H1 (cell line): ENCODE results near the gene DAG1. TPM values are rescaled to one million over a fixed set of nuclear protein-coding genes. Genes with fewer than 3 reads are reported as not detected.

Experiments used
- CTCF ChIA-PET: fragments of 300-600 bp; sonication (Branson Sonifier 250); formaldehyde crosslinking; loops from one replicate; lab custom pipeline; 2021; ENCODE audit not compliant: partially characterized antibody; lab: Charles Lee
- POLR2A ChIA-PET: fragments of 300-600 bp; sonication (Branson Sonifier 250); formaldehyde crosslinking; loops from one replicate; lab custom pipeline; 2021; ENCODE audit warnings: inconsistent platforms; ENCODE audit not compliant: partially characterized antibody; lab: Charles Lee
- DNase-seq, 2 experiments: peaks; one replicate each; pipeline versions ENCODE4 v3.0.0 to v3.0.0-alpha.2; 2010 to 2022; ENCODE audit warnings: low spot score in 2 of 2, low read depth in 1 of 2, mixed read lengths in 1 of 2
- FAIRE-seq: peaks from 2 replicates; lab custom pipeline; 2011; peaks lifted over from hg19 to GRCh38; lab: Jason Lieb, UNC
- H2AFZ ChIP-seq: 2 replicates; pipeline ENCODE4 v1.8.1; 2012; ENCODE audit warnings: low read length, inconsistent platforms
- H2AK5ac ChIP-seq: 2 replicates; pipeline ENCODE4 v1.6.1; 2013; ENCODE audit warnings: low read depth, low read length
- H2BK120ac ChIP-seq: replicated peaks from 2 replicates; pipeline ENCODE3; 2013; ENCODE audit warnings: low read depth, low read length, inconsistent platforms
- H2BK12ac ChIP-seq: 2 replicates; pipeline ENCODE4 v1.6.1; 2013; ENCODE audit warnings: low read depth, low read length
- H2BK15ac ChIP-seq: 2 replicates; pipeline ENCODE4 v1.6.1; 2013; ENCODE audit warnings: low read length
- H2BK20ac ChIP-seq: 2 replicates; pipeline ENCODE4 v1.6.1; 2013; ENCODE audit warnings: low read length
- H2BK5ac ChIP-seq: 2 replicates; pipeline ENCODE4 v1.6.1; 2013; ENCODE audit warnings: low read depth, low read length
- H3K14ac ChIP-seq: 2 replicates; pipeline ENCODE4 v1.6.1; 2013; ENCODE audit warnings: inconsistent platforms; ENCODE audit not compliant: insufficient read length
- H3K18ac ChIP-seq: 2 replicates; pipeline ENCODE4 v1.6.1; 2013; ENCODE audit warnings: low read length; ENCODE audit errors: extremely low read depth
- H3K23ac ChIP-seq: 2 replicates; pipeline ENCODE4 v1.6.1; 2013; ENCODE audit warnings: inconsistent platforms; ENCODE audit not compliant: insufficient read length
- H3K23me2 ChIP-seq: 2 replicates; pipeline ENCODE4 v1.6.1; 2013; ENCODE audit warnings: low read depth, low read length
- H3K27ac ChIP-seq: 2 replicates; pipeline ENCODE4 v1.6.1; 2011; ENCODE audit warnings: low read depth, low read length, inconsistent platforms
- H3K27me3 ChIP-seq, 4 experiments: replicated peaks in 1 of 4; 1 replicate in 1 of 4; 2 replicates in 3 of 4; pipeline versions ENCODE4 v1.6.1 to v1.8.1; 2011 to 2013; ENCODE audit warnings: low read length in 3 of 4, mild to moderate bottlenecking in 3 of 4, inconsistent platforms in 2 of 4, mixed read lengths in 2 of 4, moderate library complexity in 1 of 4; ENCODE audit not compliant: control insufficient read depth in 3 of 4, insufficient read depth in 3 of 4; ENCODE audit errors: extremely low read depth in 1 of 4
- H3K36me3 ChIP-seq, 4 experiments: 2 replicates each; pipeline versions ENCODE4 v1.6.1 to v1.8.1; 2011 to 2013; ENCODE audit warnings: mild to moderate bottlenecking in 4 of 4, low read length in 3 of 4, moderate library complexity in 2 of 4, control low read depth in 1 of 4, inconsistent platforms in 1 of 4; ENCODE audit not compliant: insufficient read depth in 4 of 4, control insufficient read depth in 2 of 4
- H3K4ac ChIP-seq: replicated peaks from 2 replicates; pipeline ENCODE3; 2013; ENCODE audit warnings: low read length, low read depth, mixed read lengths, inconsistent platforms; ENCODE audit not compliant: insufficient read length
- H3K4me1 ChIP-seq, 4 experiments: replicated peaks in 1 of 4; 1 replicate in 1 of 4; 2 replicates in 3 of 4; pipeline versions ENCODE4 v1.6.1 to v1.8.1; 2011 to 2013; ENCODE audit warnings: low read length in 3 of 4, inconsistent platforms in 2 of 4, mixed read lengths in 1 of 4; ENCODE audit not compliant: insufficient read depth in 4 of 4, control insufficient read depth in 3 of 4
- H3K4me2 ChIP-seq, 2 experiments: 2 replicates each; pipeline versions ENCODE4 v1.6.1 to v1.8.1; 2011 to 2013; ENCODE audit warnings: low read depth in 2 of 2, low read length in 2 of 2, control low read depth in 1 of 2, inconsistent platforms in 1 of 2, mild to moderate bottlenecking in 1 of 2; ENCODE audit not compliant: insufficient read depth in 1 of 2
- H3K4me3 ChIP-seq, 4 experiments: fragments of 200-600, 300-600 bp in 1 of 4; sonication (generic), shearing (Covaris generic), sonication (Bioruptor Twin) in 1 of 4; 2 replicates each; pipeline versions ENCODE4 v1.5.1 to v1.8.1; 2011 to 2016; ENCODE audit warnings: low read length in 4 of 4, low read depth in 3 of 4, control low read depth in 2 of 4, inconsistent platforms in 2 of 4, mild to moderate bottlenecking in 2 of 4, mixed read lengths in 1 of 4, moderate library complexity in 1 of 4; ENCODE audit not compliant: insufficient read depth in 2 of 4; ENCODE audit errors: extremely low read depth in 1 of 4
- H3K56ac ChIP-seq: replicated peaks from 2 replicates; pipeline ENCODE3; 2013; ENCODE audit warnings: low read depth, mild to moderate bottlenecking, mixed read lengths, low read length, inconsistent platforms; ENCODE audit not compliant: insufficient read length
- H3K79me1 ChIP-seq: 2 replicates; pipeline ENCODE4 v1.6.1; 2013; ENCODE audit warnings: low read depth, low read length, control low read depth
- H3K79me2 ChIP-seq, 2 experiments: 2 replicates each; pipeline versions ENCODE4 v1.6.1 to v1.8.1; 2012 to 2013; ENCODE audit warnings: low read length in 2 of 2, mild to moderate bottlenecking in 2 of 2, inconsistent platforms in 1 of 2; ENCODE audit not compliant: insufficient read depth in 2 of 2, control insufficient read depth in 1 of 2
- H3K9ac ChIP-seq, 4 experiments: replicated peaks in 1 of 4; 1 replicate in 1 of 4; 2 replicates in 3 of 4; pipeline versions ENCODE4 v1.6.1 to v1.8.1; 2011 to 2013; ENCODE audit warnings: low read depth in 3 of 4, low read length in 3 of 4, control low read depth in 2 of 4, mild to moderate bottlenecking in 2 of 4, moderate library complexity in 2 of 4, inconsistent platforms in 1 of 4; ENCODE audit errors: extremely low read depth in 1 of 4
- H3K9me3 ChIP-seq, 2 experiments: 2 replicates each; pipeline versions ENCODE4 v1.6.1 to v1.8.1; 2012 to 2013; ENCODE audit warnings: mild to moderate bottlenecking in 2 of 2, moderate library complexity in 2 of 2, control low read depth in 1 of 2, inconsistent platforms in 1 of 2, low read depth in 1 of 2, low read length in 1 of 2, mixed read lengths in 1 of 2; ENCODE audit not compliant: insufficient read depth in 2 of 2
- H4K20me1 ChIP-seq, 2 experiments: replicated peaks in 1 of 2; 2 replicates each; pipeline versions ENCODE3 to v1.8.1; 2011 to 2013; ENCODE audit warnings: inconsistent platforms in 2 of 2, low read length in 2 of 2, mild to moderate bottlenecking in 1 of 2; ENCODE audit not compliant: insufficient read depth in 2 of 2, control insufficient read depth in 1 of 2
- H4K5ac ChIP-seq: 2 replicates; pipeline ENCODE4 v1.6.1; 2013; ENCODE audit warnings: low read length, low read depth, mixed read lengths, inconsistent platforms; ENCODE audit not compliant: insufficient read length
- H4K8ac ChIP-seq: 2 replicates; pipeline ENCODE4 v1.8.0; 2013; ENCODE audit warnings: mild to moderate bottlenecking, moderate library complexity, low read length, inconsistent platforms; ENCODE audit not compliant: insufficient read depth; ENCODE audit errors: extremely low read depth
- H4K91ac ChIP-seq: replicated peaks from 2 replicates; pipeline ENCODE3; 2013; ENCODE audit warnings: low read length, mixed read lengths, inconsistent platforms; ENCODE audit not compliant: insufficient read length
- ATF2 ChIP-seq: IDR thresholded peaks from 2 replicates; pipeline ENCODE4 v1.6.1; 2012; ENCODE audit warnings: low read length, inconsistent platforms
- CHD2 ChIP-seq: IDR thresholded peaks from 2 replicates; pipeline ENCODE4 v1.6.1; 2012; ENCODE audit warnings: low read length, improper control_type of control experiment
- CREB1 ChIP-seq: IDR thresholded peaks from 2 replicates; pipeline ENCODE4 v1.6.1; 2012; ENCODE audit warnings: inconsistent platforms
- CTBP2 ChIP-seq: IDR thresholded peaks from 2 replicates; pipeline ENCODE4 v1.7.0; 2011; ENCODE audit warnings: borderline replicate concordance, mild to moderate bottlenecking, moderate library complexity, mixed read lengths, low read length; ENCODE audit not compliant: insufficient read depth, insufficient read length
- EP300 ChIP-seq, 2 experiments: IDR thresholded peaks; 1 replicate in 1 of 2; 2 replicates in 1 of 2; pipeline ENCODE4 v1.6.1; 2011 to 2012; ENCODE audit warnings: low read depth in 2 of 2, low read length in 2 of 2, mild to moderate bottlenecking in 2 of 2, borderline replicate concordance in 1 of 2, inconsistent platforms in 1 of 2, moderate library complexity in 1 of 2
- FOSL1 ChIP-seq: IDR thresholded peaks from 2 replicates; pipeline ENCODE4 v1.6.1; 2011; ENCODE audit warnings: mild to moderate bottlenecking, low read depth, low read length, moderate library complexity; ENCODE audit not compliant: insufficient read depth
- HDAC6 ChIP-seq: IDR thresholded peaks from one replicate; pipeline ENCODE4 v1.7.1; 2012; ENCODE audit warnings: low read depth, mild to moderate bottlenecking, inconsistent platforms, low read length, moderate library complexity
- POLR2A ChIP-seq, 2 experiments: IDR thresholded peaks; 1 replicate in 1 of 2; 2 replicates in 1 of 2; pipeline ENCODE4 v1.6.1; 2011; ENCODE audit warnings: low read depth in 2 of 2, low read length in 2 of 2, mild to moderate bottlenecking in 2 of 2; ENCODE audit errors: control extremely low read depth in 1 of 2
- POU5F1 ChIP-seq: IDR thresholded peaks from 2 replicates; pipeline ENCODE4 v1.6.1; 2011; ENCODE audit warnings: low read depth, mild to moderate bottlenecking, low read length, moderate library complexity
- RAD21 ChIP-seq, 2 experiments: IDR thresholded peaks in 1 of 2; conservative IDR thresholded peaks in 1 of 2; 2 replicates each; pipeline ENCODE4 v1.6.1; 2011; ENCODE audit warnings: low read depth in 2 of 2, low read length in 2 of 2, improper control_type of control experiment in 1 of 2, inconsistent platforms in 1 of 2, mild to moderate bottlenecking in 1 of 2, moderate library complexity in 1 of 2
- SP2 ChIP-seq: IDR thresholded peaks from 2 replicates; pipeline ENCODE4 v1.6.1; 2012; ENCODE audit warnings: mild to moderate bottlenecking, low read length, inconsistent platforms
- SP4 ChIP-seq: IDR thresholded peaks from 2 replicates; pipeline ENCODE4 v1.6.1; 2012; ENCODE audit warnings: low read length, inconsistent platforms
- SRF ChIP-seq: IDR thresholded peaks from 2 replicates; pipeline ENCODE4 v1.6.1; 2011; ENCODE audit warnings: mild to moderate bottlenecking, low read depth, low read length, moderate library complexity
- WGBS, 2 experiments: shearing (Covaris generic) in 1 of 2; methylation state at CpG; one replicate each; pipeline versions ENCODE4 v1.1.6 to v1.1.7; 2013 to 2015; ENCODE audit warnings: low lambda C conversion rate in 2 of 2, mixed read lengths in 2 of 2, inconsistent platforms in 1 of 2, low coverage in 1 of 2, missing lambda C conversion rate in 1 of 2; ENCODE audit not compliant: insufficient replicate concordance in 2 of 2, insufficient coverage in 1 of 2, insufficient read length in 1 of 2; ENCODE audit errors: extremely low coverage in 1 of 2, missing lambda C conversion rate in 1 of 2; 5-methylcytosine and 5-hydroxymethylcytosine counted together
- polyA plus RNA-seq, 7 experiments: library from polyadenylated mRNA; depleted of rRNA in 3 of 7; stranded (reverse) in 5 of 7; unstranded in 2 of 7; fragments of >200 nt in 5 of 7; fragments of 200-250 nt in 2 of 7; gene quantifications; 1 replicate in 5 of 7; 2 replicates in 1 of 7; 4 replicates in 1 of 7; pipeline versions ENCODE4 v1.2.1 to v1.2.3, GENCODE V29; 2011 to 2013; ENCODE audit warnings: missing spikeins in 2 of 7, mixed read lengths in 2 of 7
- total RNA-seq: library from RNA; stranded (reverse); fragmentation: NEBNext Ultra II Directional; extraction: Animal tissue kit (Norgen Biotek cat#: 25700); gene quantifications from 2 replicates; pipeline ENCODE4 v1.2.1, GENCODE V29; 2021

Gene DAG1
- total and polyA plus RNA-seq, 2 of the 8 experiments (the other 6 are each of a cell fraction or from before 2014, with no cell fraction given), result 97.5 to 138 TPM

GRCh38 chr3:49427586-49427985 is 42.5 kb upstream of the DAG1 start:
- POLR2A ChIA-PET, result interaction anchor here (1.7 to 4.5 kb wide), 3 partner anchors 10 to 42 kb away, joined by 5 to 26 read pairs (median 11); partner anchors contain the start of gene DAG1
- TF ChIP-seq CTBP2 (no peak), HDAC6 (no peak), RAD21 (IDR thresholded peaks at IDR 0.05 in 1 of 2, conservative IDR thresholded peaks at IDR 0.05 in 1 of 2; ENCODE audit: low read depth in 2 of 2, low read length in 2 of 2) (no peak), CHD2 (no peak), EP300 (IDR thresholded peaks at IDR 0.05; ENCODE audit: borderline replicate concordance in 1 of 2, low read depth in 2 of 2, low read length in 2 of 2) (no peak), SP2 (no peak), SRF (no peak), ATF2 (no peak), POLR2A (IDR thresholded peaks at IDR 0.05; ENCODE audit: control extremely low read depth in 1 of 2, low read depth in 2 of 2, low read length in 2 of 2) (no peak), POU5F1 (no peak), CREB1 (no peak), SP4 (no peak), FOSL1 (no peak)

More at GRCh38 chr3:49427586-49427985, 42.5 kb upstream of the DAG1 start:
- Histone ChIP-seq H3K79me2 (no peaks in the 10 kb centered on the region), H3K14ac (no peak overlapping the region), H3K27me3 (no peaks in the 10 kb centered on the region), H2AFZ (no peak overlapping the region), H3K27ac (no peak overlapping the region; the same call in 1 of the 2 replicates), H3K36me3 (no peaks in the 10 kb centered on the region; a peak in 1 of 8 replicates), H4K5ac (no peak overlapping the region), H2AK5ac (no peak overlapping the region), H2BK15ac (no peak overlapping the region), H2BK12ac (no peak overlapping the region), H3K23ac (no peak overlapping the region), H3K56ac (no peak overlapping the region), H3K4me1 (peaks cover 2 to 6% (median 5%) of the 10 kb centered on the region in 4 experiments), H3K4ac (no peak overlapping the region), H3K4me3 (no peak overlapping the region), H3K4me2 (no peak overlapping the region), H2BK120ac (no peak overlapping the region), H4K91ac (no peak overlapping the region), H3K9ac (no peak overlapping the region), H2BK20ac (no peak overlapping the region), H3K9me3 (no peaks in the 10 kb centered on the region), H2BK5ac (no peak overlapping the region), H4K8ac (no peak overlapping the region), H4K20me1 (peaks cover 0 to 2% of the 10 kb centered on the region in 2 experiments), H3K18ac (no peak overlapping the region), H3K23me2 (peaks cover 7% of the 10 kb centered on the region), H3K79me1 (no peaks in the 10 kb centered on the region)
- CTCF ChIA-PET, result interaction anchor here (1.4 to 2.2 kb wide), 2 partner anchors 11 to 12 kb away, joined by 5 to 7 read pairs; no protein-coding TSS in a partner anchor
- no peak for FAIRE-seq
- no peak for DNase-seq
- WGBS, 2 experiments, result 84% methylated on average over 2 of the region's 2 CpGs; no CpG with 5 or more reads in 1 of the 2 experiments
